HepG2 (cell line): Measurements from ENCODE around the gene RAC3. TPM values are rescaled to one million over a fixed set of nuclear protein-coding genes. Genes with fewer than 3 reads are reported as not detected.

Experiments
- CC2D1A ChIP-seq: sonication (generic); formaldehyde crosslinking; IDR thresholded peaks from 2 replicates; pipeline ENCODE4 v1.8.1; 2023; ENCODE audit warnings: mild to moderate bottlenecking, missing genetic modification reagents
- IKZF1 ChIP-seq: fragments of 450-650 bp; IDR thresholded peaks from 2 replicates; pipeline ENCODE4 v1.7.1; 2016
- MIER2 ChIP-seq: IDR thresholded peaks from 2 replicates; pipeline ENCODE4 v1.6.1; 2016; ENCODE audit warnings: missing biosample characterization, missing genetic modification reagents
- MIER3 ChIP-seq: IDR thresholded peaks from 2 replicates; pipeline ENCODE4 v1.6.1; 2016; ENCODE audit warnings: missing compliant biosample characterization, borderline replicate concordance
- NRL ChIP-seq: sonication (generic); formaldehyde crosslinking; IDR thresholded peaks from 2 replicates; pipeline ENCODE4 v1.5.0; 2020; ENCODE audit warnings: missing genetic modification reagents, mild to moderate bottlenecking, moderate library complexity, borderline replicate concordance
- SP5 ChIP-seq: IDR thresholded peaks from 2 replicates; pipeline ENCODE4 v1.6.1; 2016; ENCODE audit warnings: low read depth, borderline replicate concordance
- TP53 ChIP-seq: sonication (generic); formaldehyde crosslinking; conservative IDR thresholded peaks from 2 replicates; pipeline ENCODE4 v1.4.0; 2020; ENCODE audit warnings: missing genetic modification reagents
- ZNF282 ChIP-seq: fragments of 450-650 bp; IDR thresholded peaks from 2 replicates; pipeline ENCODE4 v1.6.1; 2018; ENCODE audit not compliant: partially characterized antibody
- ZNF296 ChIP-seq: sonication (generic); formaldehyde crosslinking; conservative IDR thresholded peaks from 2 replicates; pipeline ENCODE4 v1.5.0; 2020; ENCODE audit warnings: mild to moderate bottlenecking, missing genetic modification reagents
- ZNF3 ChIP-seq: IDR thresholded peaks from 2 replicates; pipeline ENCODE4 v1.7.0; 2017; ENCODE audit warnings: inconsistent platforms
- ZNF484 ChIP-seq: sonication (generic); formaldehyde crosslinking; IDR thresholded peaks from 2 replicates; pipeline ENCODE4 v1.5.1; 2020; ENCODE audit warnings: mild to moderate bottlenecking, low read depth, missing genetic modification reagents, borderline replicate concordance
- ZNF556 ChIP-seq: sonication (generic); formaldehyde crosslinking; IDR thresholded peaks from 2 replicates; pipeline ENCODE4 v1.4.0; 2020; ENCODE audit warnings: mild to moderate bottlenecking, missing genetic modification reagents, borderline replicate concordance
- ZNF703 ChIP-seq: sonication (generic); formaldehyde crosslinking; IDR thresholded peaks from 2 replicates; pipeline ENCODE4 v1.5.1; 2020; ENCODE audit warnings: missing genetic modification reagents, mild to moderate bottlenecking, moderate library complexity, borderline replicate concordance
- polyA plus RNA-seq, 8 experiments: library from polyadenylated mRNA; depleted of rRNA in 3 of 8; stranded (reverse) in 7 of 8; unstranded in 1 of 8; fragments of >200 nt; fragmentation: Illumina TruSeq in 4 of 8; extraction: Trizol in 4 of 8; gene quantifications; 2 replicates each; pipeline versions ENCODE4 v1.2.1 to v1.2.3, GENCODE V29; 2011 to 2016; ENCODE audit warnings: low read depth in 4 of 8, missing spikeins in 1 of 8, mixed read lengths in 1 of 8; ENCODE audit not compliant: insufficient read depth in 1 of 8
- total RNA-seq, 5 experiments: library from RNA; depleted of rRNA; stranded (reverse); fragments of >200 nt; fragmentation: Illumina TruSeq; extraction: Trizol; gene quantifications; 2 replicates each; pipeline ENCODE4 v1.2.3, GENCODE V29; 2016; ENCODE audit warnings: low read depth in 1 of 5
- TF ChIP-seq, protein P1 (sequence below): sonication (generic); formaldehyde crosslinking; IDR thresholded peaks from 2 replicates; pipeline ENCODE4 v1.4.0; 2020; ENCODE audit warnings: missing genetic modification reagents
- TF ChIP-seq, protein P2 (sequence below): IDR thresholded peaks from 2 replicates; pipeline ENCODE4 v1.6.1; 2018; ENCODE audit warnings: missing genetic modification reagents, mild to moderate bottlenecking, missing compliant biosample characterization
- TF ChIP-seq, protein P3 (sequence below): sonication (generic); formaldehyde crosslinking; IDR thresholded peaks from 2 replicates; pipeline ENCODE4 v1.4.0; 2020; ENCODE audit warnings: missing genetic modification reagents
- TF ChIP-seq, protein P4 (sequence below): sonication (generic); formaldehyde crosslinking; IDR thresholded peaks from 2 replicates; pipeline ENCODE4 v1.9.0; 2021; ENCODE audit warnings: missing genetic modification reagents, borderline replicate concordance
- TF ChIP-seq, protein P5 (sequence below): sonication (generic); formaldehyde crosslinking; IDR thresholded peaks from 2 replicates; pipeline ENCODE4 v1.4.0; 2020; ENCODE audit warnings: mild to moderate bottlenecking, missing genetic modification reagents

Gene RAC3
- total and polyA plus RNA-seq, 2 of the 13 experiments (the other 11 are each of a cell fraction or from before 2014, with no cell fraction given) = 10.5 to 21.3 TPM

DNA sequence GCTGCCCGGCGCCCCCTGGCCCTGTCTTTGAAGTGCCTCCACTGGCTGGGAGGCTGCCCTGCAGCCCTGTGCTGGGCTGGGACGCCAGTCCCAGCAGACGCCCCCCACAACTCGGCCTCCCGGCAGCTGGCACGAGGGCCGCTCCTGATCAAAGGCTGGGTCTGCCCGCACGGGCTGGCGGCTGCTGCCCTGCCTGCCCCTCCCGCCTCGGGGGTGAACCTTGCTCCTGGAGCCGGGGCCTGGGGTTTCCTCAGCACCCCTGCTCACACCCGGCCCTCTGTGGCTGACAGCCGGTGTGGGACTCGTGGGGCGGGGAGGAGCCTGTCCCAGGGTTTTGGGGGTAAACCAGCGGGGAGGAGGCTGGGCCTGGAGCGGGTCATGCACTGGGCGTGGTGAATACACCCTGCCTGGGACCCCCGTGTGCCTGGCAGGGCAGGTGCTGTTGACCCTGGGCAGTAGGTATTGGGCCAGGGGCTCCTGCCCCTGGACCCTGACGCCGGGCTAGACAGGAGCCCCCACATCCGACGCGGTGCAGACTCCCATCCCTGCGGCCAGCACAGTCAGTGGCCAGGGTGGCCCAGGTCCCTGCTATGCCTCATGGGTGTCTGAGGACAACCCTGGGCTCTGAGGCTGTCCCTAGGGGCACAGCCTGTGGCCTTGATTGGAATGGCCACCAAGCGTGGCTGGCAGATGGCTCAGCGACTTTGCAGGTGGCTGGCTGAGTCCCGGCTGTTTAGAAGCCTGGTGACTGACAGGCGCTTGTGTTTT is 30.5 kb upstream of the RAC3 start (continued):
- TF ChIP-seq, protein P1, sequence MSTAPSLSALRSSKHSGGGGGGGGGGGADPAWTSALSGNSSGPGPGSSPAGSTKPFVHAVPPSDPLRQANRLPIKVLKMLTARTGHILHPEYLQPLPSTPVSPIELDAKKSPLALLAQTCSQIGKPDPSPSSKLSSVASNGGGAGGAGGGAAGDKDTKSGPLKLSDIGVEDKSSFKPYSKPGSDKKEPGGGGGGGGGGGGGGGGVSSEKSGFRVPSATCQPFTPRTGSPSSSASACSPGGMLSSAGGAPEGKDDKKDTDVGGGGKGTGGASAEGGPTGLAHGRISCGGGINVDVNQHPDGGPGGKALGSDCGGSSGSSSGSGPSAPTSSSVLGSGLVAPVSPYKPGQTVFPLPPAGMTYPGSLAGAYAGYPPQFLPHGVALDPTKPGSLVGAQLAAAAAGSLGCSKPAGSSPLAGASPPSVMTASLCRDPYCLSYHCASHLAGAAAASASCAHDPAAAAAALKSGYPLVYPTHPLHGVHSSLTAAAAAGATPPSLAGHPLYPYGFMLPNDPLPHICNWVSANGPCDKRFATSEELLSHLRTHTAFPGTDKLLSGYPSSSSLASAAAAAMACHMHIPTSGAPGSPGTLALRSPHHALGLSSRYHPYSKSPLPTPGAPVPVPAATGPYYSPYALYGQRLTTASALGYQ (CRISPR knock-in tag) = peak; percentile 98
- peak; percentile 96 for TF ChIP-seq SP5 (CRISPR knock-in tag)
- TF ChIP-seq ZNF282 = no peak
- no peak for TF ChIP-seq IKZF1
- TF ChIP-seq ZNF703 (CRISPR knock-in tag) = no peak
- peak; percentile 94 for TF ChIP-seq ZNF296 (CRISPR knock-in tag)
- peak; percentile 36; the same call in 1 of the 2 replicates for TF ChIP-seq ZNF484 (CRISPR knock-in tag)
- peak; percentile 68 for TF ChIP-seq ZNF556 (CRISPR knock-in tag)
- TF ChIP-seq CC2D1A (CRISPR knock-in tag) = no peak
- peak; percentile 86; the same call in 1 of the 2 replicates for TF ChIP-seq MIER3 (CRISPR knock-in tag)
- TF ChIP-seq, protein P2, sequence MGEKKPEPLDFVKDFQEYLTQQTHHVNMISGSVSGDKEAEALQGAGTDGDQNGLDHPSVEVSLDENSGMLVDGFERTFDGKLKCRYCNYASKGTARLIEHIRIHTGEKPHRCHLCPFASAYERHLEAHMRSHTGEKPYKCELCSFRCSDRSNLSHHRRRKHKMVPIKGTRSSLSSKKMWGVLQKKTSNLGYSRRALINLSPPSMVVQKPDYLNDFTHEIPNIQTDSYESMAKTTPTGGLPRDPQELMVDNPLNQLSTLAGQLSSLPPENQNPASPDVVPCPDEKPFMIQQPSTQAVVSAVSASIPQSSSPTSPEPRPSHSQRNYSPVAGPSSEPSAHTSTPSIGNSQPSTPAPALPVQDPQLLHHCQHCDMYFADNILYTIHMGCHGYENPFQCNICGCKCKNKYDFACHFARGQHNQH (CRISPR knock-in tag) = peak; percentile 98
- TF ChIP-seq, protein P3, sequence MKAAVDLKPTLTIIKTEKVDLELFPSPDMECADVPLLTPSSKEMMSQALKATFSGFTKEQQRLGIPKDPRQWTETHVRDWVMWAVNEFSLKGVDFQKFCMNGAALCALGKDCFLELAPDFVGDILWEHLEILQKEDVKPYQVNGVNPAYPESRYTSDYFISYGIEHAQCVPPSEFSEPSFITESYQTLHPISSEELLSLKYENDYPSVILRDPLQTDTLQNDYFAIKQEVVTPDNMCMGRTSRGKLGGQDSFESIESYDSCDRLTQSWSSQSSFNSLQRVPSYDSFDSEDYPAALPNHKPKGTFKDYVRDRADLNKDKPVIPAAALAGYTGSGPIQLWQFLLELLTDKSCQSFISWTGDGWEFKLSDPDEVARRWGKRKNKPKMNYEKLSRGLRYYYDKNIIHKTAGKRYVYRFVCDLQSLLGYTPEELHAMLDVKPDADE (CRISPR knock-in tag) = no peak; the same call in 1 of the 2 replicates
- TF ChIP-seq ZNF3 (CRISPR knock-in tag) = no peak
- TF ChIP-seq, protein P4, sequence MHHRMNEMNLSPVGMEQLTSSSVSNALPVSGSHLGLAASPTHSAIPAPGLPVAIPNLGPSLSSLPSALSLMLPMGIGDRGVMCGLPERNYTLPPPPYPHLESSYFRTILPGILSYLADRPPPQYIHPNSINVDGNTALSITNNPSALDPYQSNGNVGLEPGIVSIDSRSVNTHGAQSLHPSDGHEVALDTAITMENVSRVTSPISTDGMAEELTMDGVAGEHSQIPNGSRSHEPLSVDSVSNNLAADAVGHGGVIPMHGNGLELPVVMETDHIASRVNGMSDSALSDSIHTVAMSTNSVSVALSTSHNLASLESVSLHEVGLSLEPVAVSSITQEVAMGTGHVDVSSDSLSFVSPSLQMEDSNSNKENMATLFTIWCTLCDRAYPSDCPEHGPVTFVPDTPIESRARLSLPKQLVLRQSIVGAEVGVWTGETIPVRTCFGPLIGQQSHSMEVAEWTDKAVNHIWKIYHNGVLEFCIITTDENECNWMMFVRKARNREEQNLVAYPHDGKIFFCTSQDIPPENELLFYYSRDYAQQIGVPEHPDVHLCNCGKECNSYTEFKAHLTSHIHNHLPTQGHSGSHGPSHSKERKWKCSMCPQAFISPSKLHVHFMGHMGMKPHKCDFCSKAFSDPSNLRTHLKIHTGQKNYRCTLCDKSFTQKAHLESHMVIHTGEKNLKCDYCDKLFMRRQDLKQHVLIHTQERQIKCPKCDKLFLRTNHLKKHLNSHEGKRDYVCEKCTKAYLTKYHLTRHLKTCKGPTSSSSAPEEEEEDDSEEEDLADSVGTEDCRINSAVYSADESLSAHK (CRISPR knock-in tag) = no peak
- no peak; the same call in 1 of the 2 replicates for TF ChIP-seq NRL
- TF ChIP-seq, protein P5, sequence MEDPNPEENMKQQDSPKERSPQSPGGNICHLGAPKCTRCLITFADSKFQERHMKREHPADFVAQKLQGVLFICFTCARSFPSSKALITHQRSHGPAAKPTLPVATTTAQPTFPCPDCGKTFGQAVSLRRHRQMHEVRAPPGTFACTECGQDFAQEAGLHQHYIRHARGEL (CRISPR knock-in tag) = peak; percentile 88; the same call in 1 of the 2 replicates
- peak; percentile 44 for TF ChIP-seq TP53
- peak; percentile 39; the same call in 1 of the 2 replicates for TF ChIP-seq MIER2 (CRISPR knock-in tag)
